ENCODE results near the gene TNFRSF19.

GRCh38 chr13:23531446-23531845 lies 38.8 kb upstream of the TNFRSF19 start:
- no peak for TF ChIP-seq POLR2A (IDR thresholded peaks at IDR 0.05)
- no peak for TF ChIP-seq CTCF (IDR thresholded peaks at IDR 0.05)

Data from uterus (tissue), 2 donors.